Panc1 (cell line): ENCODE results near the gene PADI2.

Experiments used
- CTCF ChIP-seq: fragments of 450-650 bp; IDR thresholded peaks from 2 replicates; pipeline ENCODE4 v1.5.1; 2017; ENCODE audit warnings: mild to moderate bottlenecking
- TF ChIP-seq, protein P1 (sequence below), 2 experiments: IDR thresholded peaks; 2 replicates each; pipeline ENCODE4 v1.6.1; 2011 to 2012; ENCODE audit warnings: low read depth in 2 of 2, control low read depth in 1 of 2, low read length in 1 of 2, mild to moderate bottlenecking in 1 of 2, moderate library complexity in 1 of 2; ENCODE audit not compliant: insufficient read depth in 1 of 2

GRCh38 chr1:17099616-17100340, 19.5 kb downstream of the PADI2 start:
- no peak for TF ChIP-seq CTCF
- TF ChIP-seq, protein P1, sequence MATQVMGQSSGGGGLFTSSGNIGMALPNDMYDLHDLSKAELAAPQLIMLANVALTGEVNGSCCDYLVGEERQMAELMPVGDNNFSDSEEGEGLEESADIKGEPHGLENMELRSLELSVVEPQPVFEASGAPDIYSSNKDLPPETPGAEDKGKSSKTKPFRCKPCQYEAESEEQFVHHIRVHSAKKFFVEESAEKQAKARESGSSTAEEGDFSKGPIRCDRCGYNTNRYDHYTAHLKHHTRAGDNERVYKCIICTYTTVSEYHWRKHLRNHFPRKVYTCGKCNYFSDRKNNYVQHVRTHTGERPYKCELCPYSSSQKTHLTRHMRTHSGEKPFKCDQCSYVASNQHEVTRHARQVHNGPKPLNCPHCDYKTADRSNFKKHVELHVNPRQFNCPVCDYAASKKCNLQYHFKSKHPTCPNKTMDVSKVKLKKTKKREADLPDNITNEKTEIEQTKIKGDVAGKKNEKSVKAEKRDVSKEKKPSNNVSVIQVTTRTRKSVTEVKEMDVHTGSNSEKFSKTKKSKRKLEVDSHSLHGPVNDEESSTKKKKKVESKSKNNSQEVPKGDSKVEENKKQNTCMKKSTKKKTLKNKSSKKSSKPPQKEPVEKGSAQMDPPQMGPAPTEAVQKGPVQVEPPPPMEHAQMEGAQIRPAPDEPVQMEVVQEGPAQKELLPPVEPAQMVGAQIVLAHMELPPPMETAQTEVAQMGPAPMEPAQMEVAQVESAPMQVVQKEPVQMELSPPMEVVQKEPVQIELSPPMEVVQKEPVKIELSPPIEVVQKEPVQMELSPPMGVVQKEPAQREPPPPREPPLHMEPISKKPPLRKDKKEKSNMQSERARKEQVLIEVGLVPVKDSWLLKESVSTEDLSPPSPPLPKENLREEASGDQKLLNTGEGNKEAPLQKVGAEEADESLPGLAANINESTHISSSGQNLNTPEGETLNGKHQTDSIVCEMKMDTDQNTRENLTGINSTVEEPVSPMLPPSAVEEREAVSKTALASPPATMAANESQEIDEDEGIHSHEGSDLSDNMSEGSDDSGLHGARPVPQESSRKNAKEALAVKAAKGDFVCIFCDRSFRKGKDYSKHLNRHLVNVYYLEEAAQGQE (IDR thresholded peaks at IDR 0.05; ENCODE audit: insufficient read depth in 1 of 2, low read depth in 2 of 2, low read length in 1 of 2), result no peak
